ENCODE data around the gene DDA1. TPM values are rescaled to one million over a fixed set of nuclear protein-coding genes. Genes with fewer than 3 reads are reported as not detected.
A peak's percentile ranks its signal among the peaks of the same experiment; 100 is the strongest.

The DDA1 gene
- total RNA-seq, 1 experiment from 2014 or later: 42.8 TPM

GRCh38 chr19:17282488-17283125, 26.8 kb upstream of the DDA1 start (continued):
- TF ChIP-seq, protein P1, sequence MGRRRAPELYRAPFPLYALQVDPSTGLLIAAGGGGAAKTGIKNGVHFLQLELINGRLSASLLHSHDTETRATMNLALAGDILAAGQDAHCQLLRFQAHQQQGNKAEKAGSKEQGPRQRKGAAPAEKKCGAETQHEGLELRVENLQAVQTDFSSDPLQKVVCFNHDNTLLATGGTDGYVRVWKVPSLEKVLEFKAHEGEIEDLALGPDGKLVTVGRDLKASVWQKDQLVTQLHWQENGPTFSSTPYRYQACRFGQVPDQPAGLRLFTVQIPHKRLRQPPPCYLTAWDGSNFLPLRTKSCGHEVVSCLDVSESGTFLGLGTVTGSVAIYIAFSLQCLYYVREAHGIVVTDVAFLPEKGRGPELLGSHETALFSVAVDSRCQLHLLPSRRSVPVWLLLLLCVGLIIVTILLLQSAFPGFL (CRISPR knock-in tag; IDR thresholded peaks at IDR 0.05; ENCODE audit: borderline replicate concordance): 0 out of 2 replicates have a peak, but pooled peaks have one; percentile 63
- TF ChIP-seq, protein P2, sequence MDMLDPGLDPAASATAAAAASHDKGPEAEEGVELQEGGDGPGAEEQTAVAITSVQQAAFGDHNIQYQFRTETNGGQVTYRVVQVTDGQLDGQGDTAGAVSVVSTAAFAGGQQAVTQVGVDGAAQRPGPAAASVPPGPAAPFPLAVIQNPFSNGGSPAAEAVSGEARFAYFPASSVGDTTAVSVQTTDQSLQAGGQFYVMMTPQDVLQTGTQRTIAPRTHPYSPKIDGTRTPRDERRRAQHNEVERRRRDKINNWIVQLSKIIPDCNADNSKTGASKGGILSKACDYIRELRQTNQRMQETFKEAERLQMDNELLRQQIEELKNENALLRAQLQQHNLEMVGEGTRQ (CRISPR knock-in tag; IDR thresholded peaks at IDR 0.05): peak; percentile 32; the same call in 1 of the 2 replicates
- no peak for TF ChIP-seq EMX1 (CRISPR knock-in tag; IDR thresholded peaks at IDR 0.05)
- peak; percentile 84; the same call in 1 of the 2 replicates for TF ChIP-seq NR2C2 (CRISPR knock-in tag; IDR thresholded peaks at IDR 0.05)
- TF ChIP-seq, protein P3, sequence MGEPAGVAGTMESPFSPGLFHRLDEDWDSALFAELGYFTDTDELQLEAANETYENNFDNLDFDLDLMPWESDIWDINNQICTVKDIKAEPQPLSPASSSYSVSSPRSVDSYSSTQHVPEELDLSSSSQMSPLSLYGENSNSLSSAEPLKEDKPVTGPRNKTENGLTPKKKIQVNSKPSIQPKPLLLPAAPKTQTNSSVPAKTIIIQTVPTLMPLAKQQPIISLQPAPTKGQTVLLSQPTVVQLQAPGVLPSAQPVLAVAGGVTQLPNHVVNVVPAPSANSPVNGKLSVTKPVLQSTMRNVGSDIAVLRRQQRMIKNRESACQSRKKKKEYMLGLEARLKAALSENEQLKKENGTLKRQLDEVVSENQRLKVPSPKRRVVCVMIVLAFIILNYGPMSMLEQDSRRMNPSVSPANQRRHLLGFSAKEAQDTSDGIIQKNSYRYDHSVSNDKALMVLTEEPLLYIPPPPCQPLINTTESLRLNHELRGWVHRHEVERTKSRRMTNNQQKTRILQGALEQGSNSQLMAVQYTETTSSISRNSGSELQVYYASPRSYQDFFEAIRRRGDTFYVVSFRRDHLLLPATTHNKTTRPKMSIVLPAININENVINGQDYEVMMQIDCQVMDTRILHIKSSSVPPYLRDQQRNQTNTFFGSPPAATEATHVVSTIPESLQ (CRISPR knock-in tag; IDR thresholded peaks at IDR 0.05): 0 out of 2 replicates have a peak, but pooled peaks have one; percentile 64
- TF ChIP-seq ATF2 (CRISPR knock-in tag; IDR thresholded peaks at IDR 0.05; ENCODE audit: borderline replicate concordance, low read depth): peak; percentile 90; the same call in 1 of the 2 replicates
- TF ChIP-seq NFE2L1 (CRISPR knock-in tag; IDR thresholded peaks at IDR 0.05): peak; percentile 83; the same call in 1 of the 2 replicates
- TF ChIP-seq E2F4 (CRISPR knock-in tag; IDR thresholded peaks at IDR 0.05; ENCODE audit: borderline replicate concordance, low read depth): peak; percentile 85
- peak; percentile 93 for TF ChIP-seq CTCF (IDR thresholded peaks at IDR 0.05)
- TF ChIP-seq, protein P4, sequence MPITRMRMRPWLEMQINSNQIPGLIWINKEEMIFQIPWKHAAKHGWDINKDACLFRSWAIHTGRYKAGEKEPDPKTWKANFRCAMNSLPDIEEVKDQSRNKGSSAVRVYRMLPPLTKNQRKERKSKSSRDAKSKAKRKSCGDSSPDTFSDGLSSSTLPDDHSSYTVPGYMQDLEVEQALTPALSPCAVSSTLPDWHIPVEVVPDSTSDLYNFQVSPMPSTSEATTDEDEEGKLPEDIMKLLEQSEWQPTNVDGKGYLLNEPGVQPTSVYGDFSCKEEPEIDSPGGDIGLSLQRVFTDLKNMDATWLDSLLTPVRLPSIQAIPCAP (CRISPR knock-in tag; IDR thresholded peaks at IDR 0.05): peak; percentile 82
- peak; percentile 83; the same call in 1 of the 2 replicates for TF ChIP-seq CREB1 (CRISPR knock-in tag; IDR thresholded peaks at IDR 0.05)
- peak; percentile 95 for TF ChIP-seq TEAD1 (CRISPR knock-in tag; IDR thresholded peaks at IDR 0.05)
- TF ChIP-seq SMAD3 (CRISPR knock-in tag; IDR thresholded peaks at IDR 0.05; ENCODE audit: borderline replicate concordance): peak; percentile 98
- 0 out of 2 replicates have a peak, but pooled peaks have one; percentile 36 for TF ChIP-seq ATF1 (CRISPR knock-in tag; IDR thresholded peaks at IDR 0.05)
- TF ChIP-seq NFYB (CRISPR knock-in tag; conservative IDR thresholded peaks at IDR 0.05; ENCODE audit: low read depth): peak; percentile 52; the same call in 1 of the 2 replicates
- TF ChIP-seq, protein P5, sequence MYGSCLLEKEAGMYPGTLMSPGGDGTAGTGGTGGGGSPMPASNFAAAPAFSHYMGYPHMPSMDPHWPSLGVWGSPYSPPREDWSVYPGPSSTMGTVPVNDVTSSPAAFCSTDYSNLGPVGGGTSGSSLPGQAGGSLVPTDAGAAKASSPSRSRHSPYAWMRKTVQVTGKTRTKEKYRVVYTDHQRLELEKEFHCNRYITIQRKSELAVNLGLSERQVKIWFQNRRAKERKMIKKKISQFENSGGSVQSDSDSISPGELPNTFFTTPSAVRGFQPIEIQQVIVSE (CRISPR knock-in tag; IDR thresholded peaks at IDR 0.05; ENCODE audit: borderline replicate concordance): no peak
- TF ChIP-seq, protein P6, sequence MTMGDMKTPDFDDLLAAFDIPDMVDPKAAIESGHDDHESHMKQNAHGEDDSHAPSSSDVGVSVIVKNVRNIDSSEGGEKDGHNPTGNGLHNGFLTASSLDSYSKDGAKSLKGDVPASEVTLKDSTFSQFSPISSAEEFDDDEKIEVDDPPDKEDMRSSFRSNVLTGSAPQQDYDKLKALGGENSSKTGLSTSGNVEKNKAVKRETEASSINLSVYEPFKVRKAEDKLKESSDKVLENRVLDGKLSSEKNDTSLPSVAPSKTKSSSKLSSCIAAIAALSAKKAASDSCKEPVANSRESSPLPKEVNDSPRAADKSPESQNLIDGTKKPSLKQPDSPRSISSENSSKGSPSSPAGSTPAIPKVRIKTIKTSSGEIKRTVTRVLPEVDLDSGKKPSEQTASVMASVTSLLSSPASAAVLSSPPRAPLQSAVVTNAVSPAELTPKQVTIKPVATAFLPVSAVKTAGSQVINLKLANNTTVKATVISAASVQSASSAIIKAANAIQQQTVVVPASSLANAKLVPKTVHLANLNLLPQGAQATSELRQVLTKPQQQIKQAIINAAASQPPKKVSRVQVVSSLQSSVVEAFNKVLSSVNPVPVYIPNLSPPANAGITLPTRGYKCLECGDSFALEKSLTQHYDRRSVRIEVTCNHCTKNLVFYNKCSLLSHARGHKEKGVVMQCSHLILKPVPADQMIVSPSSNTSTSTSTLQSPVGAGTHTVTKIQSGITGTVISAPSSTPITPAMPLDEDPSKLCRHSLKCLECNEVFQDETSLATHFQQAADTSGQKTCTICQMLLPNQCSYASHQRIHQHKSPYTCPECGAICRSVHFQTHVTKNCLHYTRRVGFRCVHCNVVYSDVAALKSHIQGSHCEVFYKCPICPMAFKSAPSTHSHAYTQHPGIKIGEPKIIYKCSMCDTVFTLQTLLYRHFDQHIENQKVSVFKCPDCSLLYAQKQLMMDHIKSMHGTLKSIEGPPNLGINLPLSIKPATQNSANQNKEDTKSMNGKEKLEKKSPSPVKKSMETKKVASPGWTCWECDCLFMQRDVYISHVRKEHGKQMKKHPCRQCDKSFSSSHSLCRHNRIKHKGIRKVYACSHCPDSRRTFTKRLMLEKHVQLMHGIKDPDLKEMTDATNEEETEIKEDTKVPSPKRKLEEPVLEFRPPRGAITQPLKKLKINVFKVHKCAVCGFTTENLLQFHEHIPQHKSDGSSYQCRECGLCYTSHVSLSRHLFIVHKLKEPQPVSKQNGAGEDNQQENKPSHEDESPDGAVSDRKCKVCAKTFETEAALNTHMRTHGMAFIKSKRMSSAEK (CRISPR knock-in tag; IDR thresholded peaks at IDR 0.05; ENCODE audit: borderline replicate concordance): no peak
- no peak for TF ChIP-seq SOX15 (CRISPR knock-in tag; IDR thresholded peaks at IDR 0.05)
- peak; percentile 95 for TF ChIP-seq JUN (CRISPR knock-in tag; IDR thresholded peaks at IDR 0.05)
- peak; percentile 90; the same call in 1 of the 2 replicates for TF ChIP-seq ELF4 (CRISPR knock-in tag; IDR thresholded peaks at IDR 0.05; ENCODE audit: low read depth)
- TF ChIP-seq ZNF423 (CRISPR knock-in tag; IDR thresholded peaks at IDR 0.05): peak; percentile 39; the same call in 1 of the 2 replicates
- no peak for TF ChIP-seq GRHL2 (CRISPR knock-in tag; IDR thresholded peaks at IDR 0.05; ENCODE audit: insufficient replicate concordance, severe bottlenecking)
- peak; percentile 90 for TF ChIP-seq ZNF232 (CRISPR knock-in tag; IDR thresholded peaks at IDR 0.05)
- TF ChIP-seq TEAD4 (CRISPR knock-in tag; IDR thresholded peaks at IDR 0.05): peak; percentile 93
